VCaP (cell line): Measurements from ENCODE around the gene KANSL1.

Experiments
- H3K27ac ChIP-seq: fragments of 450-650 bp; 2 replicates; pipeline ENCODE4 v1.5.1; 2017
- TF ChIP-seq, protein P1 (sequence below): fragments of 450-650 bp; conservative IDR thresholded peaks from 2 replicates; pipeline ENCODE4 v1.5.1; 2017; ENCODE audit warnings: mild to moderate bottlenecking, moderate library complexity

Gene KANSL1

GRCh38 chr17:46159686-46160085 is 33.5 kb downstream of the KANSL1 start:
- H3K27ac ChIP-seq, result no peak overlapping the region
- TF ChIP-seq, protein P1, sequence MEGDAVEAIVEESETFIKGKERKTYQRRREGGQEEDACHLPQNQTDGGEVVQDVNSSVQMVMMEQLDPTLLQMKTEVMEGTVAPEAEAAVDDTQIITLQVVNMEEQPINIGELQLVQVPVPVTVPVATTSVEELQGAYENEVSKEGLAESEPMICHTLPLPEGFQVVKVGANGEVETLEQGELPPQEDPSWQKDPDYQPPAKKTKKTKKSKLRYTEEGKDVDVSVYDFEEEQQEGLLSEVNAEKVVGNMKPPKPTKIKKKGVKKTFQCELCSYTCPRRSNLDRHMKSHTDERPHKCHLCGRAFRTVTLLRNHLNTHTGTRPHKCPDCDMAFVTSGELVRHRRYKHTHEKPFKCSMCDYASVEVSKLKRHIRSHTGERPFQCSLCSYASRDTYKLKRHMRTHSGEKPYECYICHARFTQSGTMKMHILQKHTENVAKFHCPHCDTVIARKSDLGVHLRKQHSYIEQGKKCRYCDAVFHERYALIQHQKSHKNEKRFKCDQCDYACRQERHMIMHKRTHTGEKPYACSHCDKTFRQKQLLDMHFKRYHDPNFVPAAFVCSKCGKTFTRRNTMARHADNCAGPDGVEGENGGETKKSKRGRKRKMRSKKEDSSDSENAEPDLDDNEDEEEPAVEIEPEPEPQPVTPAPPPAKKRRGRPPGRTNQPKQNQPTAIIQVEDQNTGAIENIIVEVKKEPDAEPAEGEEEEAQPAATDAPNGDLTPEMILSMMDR, result no peak

GRCh38 chr17:46158323-46159296 is 34.6 kb downstream of the KANSL1 start:
- TF ChIP-seq, protein P1, result no peak

GRCh38 chr17:46157443-46158062 is 35.7 kb downstream of the KANSL1 start:
- no peak overlapping the region for H3K27ac ChIP-seq
- TF ChIP-seq, protein P1, result no peak

More at GRCh38 chr17:46158323-46159296, 34.6 kb downstream of the KANSL1 start:
- H3K27ac ChIP-seq, result no peak overlapping the region

- no peak overlapping the region for H3K27ac ChIP-seq
- TF ChIP-seq, protein P1, result no peak
Observed at GRCh38 chr17:46154151-46154816, 38.9 kb downstream of the KANSL1 start.

GRCh38 chr17:46152423-46152822 is 40.8 kb downstream of the KANSL1 start:
- no peak overlapping the region for H3K27ac ChIP-seq
- TF ChIP-seq, protein P1, result no peak

DNA sequence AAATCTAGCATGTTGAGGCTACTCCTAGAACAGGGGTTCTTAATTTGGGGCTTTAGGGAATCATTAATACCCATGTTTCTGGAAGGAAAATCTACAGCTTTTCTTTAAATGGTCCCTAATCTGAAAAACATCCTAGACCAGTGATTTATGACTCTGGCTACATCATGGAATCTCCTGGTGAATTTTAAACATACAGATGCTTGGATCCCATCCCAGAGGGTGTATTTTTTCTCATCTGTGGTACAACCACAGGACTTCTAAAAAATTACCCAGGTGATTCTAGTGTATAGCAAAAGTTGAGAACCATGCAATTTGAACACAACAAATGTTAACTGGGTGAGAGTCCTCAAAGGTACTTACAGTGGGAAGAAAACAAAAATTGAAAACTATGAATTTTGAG is 41.5 kb downstream of the KANSL1 start:
- no peak overlapping the region for H3K27ac ChIP-seq
- TF ChIP-seq, protein P1, result no peak
